HEK293 (cell line): Measurements from ENCODE around the gene GOLGA2.
A peak's percentile ranks its signal among the peaks of the same experiment; 100 is the strongest.

Experiments used
- CTCF ChIA-PET: fragments of 350-600 bp; formaldehyde crosslinking; extraction: SDS; loops from one replicate; lab custom pipeline; 2021; ENCODE audit warnings: antibody characterized with exemption; lab: Yijun Ruan, JAX
- POLR2A ChIA-PET: fragments of 300-600 bp; formaldehyde crosslinking; extraction: SDS; loops from one replicate; lab custom pipeline; 2020; ENCODE audit warnings: antibody characterized with exemption, inconsistent platforms; lab: Yijun Ruan, JAX
- H3K27ac ChIP-seq: fragments of 200-500 bp; sonication (Bioruptor generic); 2 replicates; pipeline ENCODE4 v1.5.1; 2014; ENCODE audit warnings: low read depth, low read length, control low read depth, inconsistent platforms; ENCODE audit errors: extremely low read depth
- H3K36me3 ChIP-seq, 2 experiments: fragments of 200-500 bp in 1 of 2; sonication (Bioruptor generic) in 1 of 2; 1 replicate in 1 of 2; 2 replicates in 1 of 2; pipeline ENCODE4 v1.5.1; 2014 to 2017; ENCODE audit warnings: inconsistent platforms in 2 of 2, low read length in 2 of 2; ENCODE audit not compliant: control insufficient read depth in 2 of 2, insufficient read depth in 1 of 2
- H3K4me1 ChIP-seq: fragments of 200-500 bp; sonication (Bioruptor generic); 2 replicates; pipeline ENCODE4 v1.5.1; 2014; ENCODE audit warnings: mild to moderate bottlenecking, low read length, inconsistent platforms; ENCODE audit not compliant: control insufficient read depth, insufficient read depth
- H3K4me3 ChIP-seq: 2 replicates; pipeline ENCODE4 v1.5.1; 2011; ENCODE audit warnings: low read depth, mild to moderate bottlenecking, control low read depth, low read length, moderate library complexity
- H3K9me3 ChIP-seq: fragments of 200-500 bp; sonication (Bioruptor generic); 2 replicates; pipeline ENCODE4 v1.5.1; 2014; ENCODE audit warnings: low read depth, low read length, inconsistent platforms; ENCODE audit not compliant: control insufficient read depth, insufficient read depth
- BCL11A ChIP-seq: fragments of 450-650 bp; formaldehyde crosslinking; IDR thresholded peaks from 2 replicates; pipeline ENCODE4 v1.5.1; 2016; ENCODE audit warnings: low read depth, missing biosample characterization, missing genetic modification characterization
- GLI4 ChIP-seq: fragments of 450-650 bp; formaldehyde crosslinking; IDR thresholded peaks from 2 replicates; pipeline ENCODE4 v1.5.1; 2016; ENCODE audit warnings: missing biosample characterization, missing genetic modification characterization
- KLF10 ChIP-seq: fragments of 450-650 bp; IDR thresholded peaks from 2 replicates; pipeline ENCODE4 v1.5.1; 2018; ENCODE audit warnings: missing biosample characterization, mild to moderate bottlenecking, missing genetic modification characterization
- KLF17 ChIP-seq: fragments of 450-650 bp; formaldehyde crosslinking; IDR thresholded peaks from 2 replicates; pipeline ENCODE4 v1.5.1; 2016; ENCODE audit warnings: missing biosample characterization, missing genetic modification characterization
- KLF9 ChIP-seq: fragments of 450-650 bp; formaldehyde crosslinking; IDR thresholded peaks from 2 replicates; pipeline ENCODE4 v1.5.1; 2016; ENCODE audit warnings: missing biosample characterization, missing genetic modification characterization, low read depth
- SCRT1 ChIP-seq: fragments of 450-650 bp; formaldehyde crosslinking; IDR thresholded peaks from 2 replicates; pipeline ENCODE4 v1.5.1; 2016; ENCODE audit warnings: missing biosample characterization, missing genetic modification characterization, borderline replicate concordance
- SCRT2 ChIP-seq: fragments of 450-650 bp; formaldehyde crosslinking; IDR thresholded peaks from 2 replicates; pipeline ENCODE4 v1.5.1; 2016; ENCODE audit warnings: missing biosample characterization, missing genetic modification characterization
- SP2 ChIP-seq: fragments of 450-650 bp; formaldehyde crosslinking; IDR thresholded peaks from 2 replicates; pipeline ENCODE4 v1.5.1; 2016; ENCODE audit warnings: missing biosample characterization, missing genetic modification characterization
- SP3 ChIP-seq: fragments of 450-650 bp; formaldehyde crosslinking; IDR thresholded peaks from 2 replicates; pipeline ENCODE4 v1.5.1; 2016; ENCODE audit warnings: missing biosample characterization, missing genetic modification characterization
- SP7 ChIP-seq: fragments of 450-650 bp; formaldehyde crosslinking; IDR thresholded peaks from 2 replicates; pipeline ENCODE4 v1.5.1; 2016; ENCODE audit warnings: missing biosample characterization, missing genetic modification characterization
- ZBTB17 ChIP-seq: fragments of 450-650 bp; formaldehyde crosslinking; IDR thresholded peaks from 2 replicates; pipeline ENCODE4 v1.5.1; 2016; ENCODE audit warnings: missing biosample characterization, missing genetic modification characterization
- ZBTB26 ChIP-seq: fragments of 450-650 bp; formaldehyde crosslinking; optimal IDR thresholded peaks from 2 replicates; pipeline ENCODE3; 2016; ENCODE audit warnings: missing biosample characterization, mild to moderate bottlenecking, missing genetic modification characterization
- ZEB2 ChIP-seq: fragments of 450-650 bp; formaldehyde crosslinking; IDR thresholded peaks from 2 replicates; pipeline ENCODE4 v1.5.1; 2016; ENCODE audit warnings: missing biosample characterization, missing genetic modification characterization
- ZNF324 ChIP-seq: fragments of 450-650 bp; formaldehyde crosslinking; IDR thresholded peaks from 2 replicates; pipeline ENCODE4 v1.5.1; 2016; ENCODE audit warnings: missing biosample characterization, missing genetic modification characterization
- ZNF391 ChIP-seq: fragments of 450-650 bp; formaldehyde crosslinking; IDR thresholded peaks from 2 replicates; pipeline ENCODE4 v1.5.1; 2016; ENCODE audit warnings: low read depth, missing biosample characterization, missing genetic modification characterization, borderline replicate concordance
- ZNF548 ChIP-seq: fragments of 450-650 bp; formaldehyde crosslinking; IDR thresholded peaks from 2 replicates; pipeline ENCODE4 v1.5.1; 2016; ENCODE audit warnings: missing biosample characterization, missing genetic modification characterization
- ZNF558 ChIP-seq: fragments of 450-650 bp; formaldehyde crosslinking; IDR thresholded peaks from 2 replicates; pipeline ENCODE4 v1.5.1; 2016; ENCODE audit warnings: missing biosample characterization, missing genetic modification characterization
- ZNF629 ChIP-seq: fragments of 450-650 bp; formaldehyde crosslinking; IDR thresholded peaks from 2 replicates; pipeline ENCODE4 v1.5.1; 2017; ENCODE audit warnings: missing biosample characterization, missing genetic modification characterization
- ZNF791 ChIP-seq: fragments of 450-650 bp; formaldehyde crosslinking; IDR thresholded peaks from 2 replicates; pipeline ENCODE4 v1.5.1; 2016; ENCODE audit warnings: missing biosample characterization, missing genetic modification characterization
- ZXDB ChIP-seq: fragments of 450-650 bp; formaldehyde crosslinking; IDR thresholded peaks from 2 replicates; pipeline ENCODE4 v1.5.1; 2016; ENCODE audit warnings: missing biosample characterization, missing genetic modification characterization
- TF ChIP-seq, protein P1 (sequence below): fragments of 450-650 bp; formaldehyde crosslinking; IDR thresholded peaks from 2 replicates; pipeline ENCODE4 v1.5.1; 2016; ENCODE audit warnings: missing biosample characterization, missing genetic modification characterization
- TF ChIP-seq, protein P2 (sequence below): fragments of 450-650 bp; formaldehyde crosslinking; conservative IDR thresholded peaks from 2 replicates; pipeline ENCODE4 v1.5.1; 2016; ENCODE audit warnings: low read depth, missing biosample characterization, missing genetic modification characterization
- TF ChIP-seq, protein P3 (sequence below): fragments of 450-650 bp; formaldehyde crosslinking; IDR thresholded peaks from 2 replicates; pipeline ENCODE4 v1.5.1; 2016; ENCODE audit warnings: missing biosample characterization, missing genetic modification characterization
- TF ChIP-seq, protein P4 (sequence below): IDR thresholded peaks from 2 replicates; pipeline ENCODE4 v1.6.1; 2011; ENCODE audit warnings: mild to moderate bottlenecking, low read depth, low read length, borderline replicate concordance

The GOLGA2 gene

GRCh38 chr9:128276008-128276573 lies 284 bp upstream of the GOLGA2 start, which contains the start of gene SWI5:
Gene SWI5 (plus strand): TSS chr9:128276276.
- H3K4me3 ChIP-seq = peak within 1 kb of the TSS; percentile 83
- POLR2A ChIA-PET = interaction anchor here (0.5 to 1.9 kb wide), 36 partner anchors 9 to 554 kb away, joined by 3 to 23 read pairs (median 4); partner anchors contain the start of genes CERCAM, CIZ1, ODF2 and SLC27A4
- peak within 1 kb of the TSS; percentile 51; the same call in 1 of the 2 replicates for H3K27ac ChIP-seq
- CTCF ChIA-PET = interaction anchor here (0.5 to 0.9 kb wide), 2 partner anchors 21 to 1153 kb away, joined by 3 to 9 read pairs; no protein-coding TSS in a partner anchor
- H3K9me3 ChIP-seq = no peaks in the 10 kb centered on the region
- H3K4me1 ChIP-seq = no peaks in the 10 kb centered on the region
- H3K36me3 ChIP-seq = peaks cover 0 to 21% of the 10 kb centered on the region in 2 experiments; a peak in 1 of 3 replicates
- TF ChIP-seq BCL11A = peak; percentile 83; the same call in 1 of the 2 replicates
- TF ChIP-seq ZNF548 = no peak
- TF ChIP-seq, protein P1, sequence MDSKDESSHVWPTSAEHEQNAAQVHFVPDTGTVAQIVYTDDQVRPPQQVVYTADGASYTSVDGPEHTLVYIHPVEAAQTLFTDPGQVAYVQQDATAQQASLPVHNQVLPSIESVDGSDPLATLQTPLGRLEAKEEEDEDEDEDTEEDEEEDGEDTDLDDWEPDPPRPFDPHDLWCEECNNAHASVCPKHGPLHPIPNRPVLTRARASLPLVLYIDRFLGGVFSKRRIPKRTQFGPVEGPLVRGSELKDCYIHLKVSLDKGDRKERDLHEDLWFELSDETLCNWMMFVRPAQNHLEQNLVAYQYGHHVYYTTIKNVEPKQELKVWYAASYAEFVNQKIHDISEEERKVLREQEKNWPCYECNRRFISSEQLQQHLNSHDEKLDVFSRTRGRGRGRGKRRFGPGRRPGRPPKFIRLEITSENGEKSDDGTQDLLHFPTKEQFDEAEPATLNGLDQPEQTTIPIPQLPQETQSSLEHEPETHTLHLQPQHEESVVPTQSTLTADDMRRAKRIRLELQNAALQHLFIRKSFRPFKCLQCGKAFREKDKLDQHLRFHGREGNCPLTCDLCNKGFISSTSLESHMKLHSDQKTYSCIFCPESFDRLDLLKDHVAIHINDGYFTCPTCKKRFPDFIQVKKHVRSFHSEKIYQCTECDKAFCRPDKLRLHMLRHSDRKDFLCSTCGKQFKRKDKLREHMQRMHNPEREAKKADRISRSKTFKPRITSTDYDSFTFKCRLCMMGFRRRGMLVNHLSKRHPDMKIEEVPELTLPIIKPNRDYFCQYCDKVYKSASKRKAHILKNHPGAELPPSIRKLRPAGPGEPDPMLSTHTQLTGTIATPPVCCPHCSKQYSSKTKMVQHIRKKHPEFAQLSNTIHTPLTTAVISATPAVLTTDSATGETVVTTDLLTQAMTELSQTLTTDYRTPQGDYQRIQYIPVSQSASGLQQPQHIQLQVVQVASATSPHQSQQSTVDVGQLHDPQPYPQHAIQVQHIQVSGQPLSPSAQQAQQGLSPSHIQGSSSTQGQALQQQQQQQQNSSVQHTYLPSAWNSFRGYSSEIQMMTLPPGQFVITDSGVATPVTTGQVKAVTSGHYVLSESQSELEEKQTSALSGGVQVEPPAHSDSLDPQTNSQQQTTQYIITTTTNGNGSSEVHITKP (tag by site-specific recombination) = no peak
- peak; percentile 93 for TF ChIP-seq SP3 (tag by site-specific recombination)
- TF ChIP-seq ZXDB (tag by site-specific recombination) = peak; percentile 20; the same call in 1 of the 2 replicates
- TF ChIP-seq KLF17 (tag by site-specific recombination) = peak; percentile 41; the same call in 1 of the 2 replicates
- TF ChIP-seq, protein P2, sequence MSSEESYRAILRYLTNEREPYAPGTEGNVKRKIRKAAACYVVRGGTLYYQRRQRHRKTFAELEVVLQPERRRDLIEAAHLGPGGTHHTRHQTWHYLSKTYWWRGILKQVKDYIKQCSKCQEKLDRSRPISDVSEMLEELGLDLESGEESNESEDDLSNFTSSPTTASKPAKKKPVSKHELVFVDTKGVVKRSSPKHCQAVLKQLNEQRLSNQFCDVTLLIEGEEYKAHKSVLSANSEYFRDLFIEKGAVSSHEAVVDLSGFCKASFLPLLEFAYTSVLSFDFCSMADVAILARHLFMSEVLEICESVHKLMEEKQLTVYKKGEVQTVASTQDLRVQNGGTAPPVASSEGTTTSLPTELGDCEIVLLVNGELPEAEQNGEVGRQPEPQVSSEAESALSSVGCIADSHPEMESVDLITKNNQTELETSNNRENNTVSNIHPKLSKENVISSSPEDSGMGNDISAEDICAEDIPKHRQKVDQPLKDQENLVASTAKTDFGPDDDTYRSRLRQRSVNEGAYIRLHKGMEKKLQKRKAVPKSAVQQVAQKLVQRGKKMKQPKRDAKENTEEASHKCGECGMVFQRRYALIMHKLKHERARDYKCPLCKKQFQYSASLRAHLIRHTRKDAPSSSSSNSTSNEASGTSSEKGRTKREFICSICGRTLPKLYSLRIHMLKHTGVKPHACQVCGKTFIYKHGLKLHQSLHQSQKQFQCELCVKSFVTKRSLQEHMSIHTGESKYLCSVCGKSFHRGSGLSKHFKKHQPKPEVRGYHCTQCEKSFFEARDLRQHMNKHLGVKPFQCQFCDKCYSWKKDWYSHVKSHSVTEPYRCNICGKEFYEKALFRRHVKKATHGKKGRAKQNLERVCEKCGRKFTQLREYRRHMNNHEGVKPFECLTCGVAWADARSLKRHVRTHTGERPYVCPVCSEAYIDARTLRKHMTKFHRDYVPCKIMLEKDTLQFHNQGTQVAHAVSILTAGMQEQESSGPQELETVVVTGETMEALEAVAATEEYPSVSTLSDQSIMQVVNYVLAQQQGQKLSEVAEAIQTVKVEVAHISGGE = peak; percentile 89
- peak; percentile 92 for TF ChIP-seq KLF10 (tag by site-specific recombination)
- TF ChIP-seq, protein P3, sequence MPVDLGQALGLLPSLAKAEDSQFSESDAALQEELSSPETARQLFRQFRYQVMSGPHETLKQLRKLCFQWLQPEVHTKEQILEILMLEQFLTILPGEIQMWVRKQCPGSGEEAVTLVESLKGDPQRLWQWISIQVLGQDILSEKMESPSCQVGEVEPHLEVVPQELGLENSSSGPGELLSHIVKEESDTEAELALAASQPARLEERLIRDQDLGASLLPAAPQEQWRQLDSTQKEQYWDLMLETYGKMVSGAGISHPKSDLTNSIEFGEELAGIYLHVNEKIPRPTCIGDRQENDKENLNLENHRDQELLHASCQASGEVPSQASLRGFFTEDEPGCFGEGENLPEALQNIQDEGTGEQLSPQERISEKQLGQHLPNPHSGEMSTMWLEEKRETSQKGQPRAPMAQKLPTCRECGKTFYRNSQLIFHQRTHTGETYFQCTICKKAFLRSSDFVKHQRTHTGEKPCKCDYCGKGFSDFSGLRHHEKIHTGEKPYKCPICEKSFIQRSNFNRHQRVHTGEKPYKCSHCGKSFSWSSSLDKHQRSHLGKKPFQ (tag by site-specific recombination) = peak; percentile 100
- TF ChIP-seq ZEB2 = 0 out of 2 replicates have a peak, but pooled peaks have one; percentile 28
- TF ChIP-seq SCRT1 (tag by site-specific recombination) = peak; percentile 91
- peak; percentile 95 for TF ChIP-seq KLF9
- TF ChIP-seq SP7 (tag by site-specific recombination) = peak; percentile 41
- TF ChIP-seq ZNF791 (tag by site-specific recombination) = no peak
- TF ChIP-seq ZBTB26 (tag by site-specific recombination) = peak; percentile 33
- peak; percentile 39; the same call in 1 of the 2 replicates for TF ChIP-seq ZNF391 (tag by site-specific recombination)
- no peak for TF ChIP-seq ZNF558 (tag by site-specific recombination)
- TF ChIP-seq, protein P4, sequence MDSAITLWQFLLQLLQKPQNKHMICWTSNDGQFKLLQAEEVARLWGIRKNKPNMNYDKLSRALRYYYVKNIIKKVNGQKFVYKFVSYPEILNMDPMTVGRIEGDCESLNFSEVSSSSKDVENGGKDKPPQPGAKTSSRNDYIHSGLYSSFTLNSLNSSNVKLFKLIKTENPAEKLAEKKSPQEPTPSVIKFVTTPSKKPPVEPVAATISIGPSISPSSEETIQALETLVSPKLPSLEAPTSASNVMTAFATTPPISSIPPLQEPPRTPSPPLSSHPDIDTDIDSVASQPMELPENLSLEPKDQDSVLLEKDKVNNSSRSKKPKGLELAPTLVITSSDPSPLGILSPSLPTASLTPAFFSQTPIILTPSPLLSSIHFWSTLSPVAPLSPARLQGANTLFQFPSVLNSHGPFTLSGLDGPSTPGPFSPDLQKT = peak; percentile 65; the same call in 1 of the 2 replicates
- no peak for TF ChIP-seq GLI4 (tag by site-specific recombination)
- TF ChIP-seq SCRT2 (tag by site-specific recombination) = peak; percentile 94
- peak; percentile 90 for TF ChIP-seq ZNF629 (tag by site-specific recombination)
- 0 out of 2 replicates have a peak, but pooled peaks have one; percentile 45 for TF ChIP-seq ZNF324
- peak; percentile 96 for TF ChIP-seq SP2 (tag by site-specific recombination)
- TF ChIP-seq ZBTB17 (tag by site-specific recombination) = no peak
